ENCODE measurements around the gene ARL17A.
"Not testable (repeated sequence)": the region's sequence is repeated elsewhere in the genome, so short reads cannot be mapped to it uniquely, and the experiment has no call there.

Gene ARL17A

GRCh38 chr17:46548607-46549006 lies 30.9 kb downstream of the ARL17A start:
- DNase-seq (ENCODE audit: low read depth): not testable (repeated sequence)

GRCh38 chr17:46534716-46535115 lies 44.8 kb downstream of the ARL17A start:
- DNase-seq (ENCODE audit: low read depth): not testable (repeated sequence)

- DNase-seq (ENCODE audit: low read depth): not testable (repeated sequence)
Measured at GRCh38 chr17:46512168-46512567, 67.3 kb downstream of the ARL17A start, which contains the start of gene LRRC37A2. LRRC37A2 (plus strand) TSS chr17:46512468; CDS start chr17:46512713, 245 bp downstream.

GRCh38 chr17:46505896-46506295 lies 73.6 kb downstream of the ARL17A start:
- DNase-seq (ENCODE audit: low read depth): not testable (repeated sequence)

- DNase-seq (ENCODE audit: low read depth): not testable (repeated sequence)
Measured at GRCh38 chr17:46499437-46500139, 79.9 kb downstream of the ARL17A start.

- not testable (repeated sequence) for DNase-seq (ENCODE audit: low read depth)
Measured at GRCh38 chr17:46492021-46492420, 87.5 kb downstream of the ARL17A start.

- not testable (repeated sequence) for DNase-seq (ENCODE audit: low read depth)
Measured at GRCh38 chr17:46481310-46481709, 98.2 kb downstream of the ARL17A start.

GRCh38 chr17:46478823-46479222 lies 100.7 kb downstream of the ARL17A start:
- DNase-seq (ENCODE audit: low read depth): not testable (repeated sequence)

GRCh38 chr17:46475583-46475982 lies 103.9 kb downstream of the ARL17A start:
- not testable (repeated sequence) for DNase-seq (ENCODE audit: low read depth)

- DNase-seq (ENCODE audit: low read depth): not testable (repeated sequence)
Measured at GRCh38 chr17:46474489-46474888, 105.0 kb downstream of the ARL17A start.

- not testable (repeated sequence) for DNase-seq (ENCODE audit: low read depth)
Measured at GRCh38 chr17:46467618-46468017, 111.9 kb downstream of the ARL17A start.
